Measurements from ENCODE around the gene DLGAP1. TPM values are rescaled to one million over a fixed set of nuclear protein-coding genes. Genes with fewer than 3 reads are reported as not detected.

The DLGAP1 gene
- total RNA-seq, 1 donor from 2014 or later = 5.4 TPM

GRCh38 chr18:3982541-3982940, 472.6 kb downstream of the DLGAP1 start:
- TF ChIP-seq CTCF (IDR thresholded peaks at IDR 0.05) = no peak
- Histone ChIP-seq H3K9me3 (no peaks in the 10 kb centered on the region), H3K4me3 (no peak overlapping the region), H3K4me1 (no peaks in the 10 kb centered on the region), H3K27me3 (no peaks in the 10 kb centered on the region), H3K36me3 (no peaks in the 10 kb centered on the region), H3K27ac (no peak overlapping the region)
- intact Hi-C loops (cut with DNase I) = no loop called here
- DNase-seq (no peak), ATAC-seq (no peak)

GRCh38 chr18:3979024-3979423, 476.1 kb downstream of the DLGAP1 start:
- Histone ChIP-seq H3K27ac (no peak overlapping the region), H3K4me3 (no peak overlapping the region), H3K27me3 (no peaks in the 10 kb centered on the region), H3K4me1 (no peaks in the 10 kb centered on the region), H3K36me3 (no peaks in the 10 kb centered on the region), H3K9me3 (no peaks in the 10 kb centered on the region)
- intact Hi-C loops (cut with DNase I) = no loop called here
- ATAC-seq (no peak), DNase-seq (no peak)
- TF ChIP-seq CTCF (IDR thresholded peaks at IDR 0.05) = no peak

- DNase-seq = no peak
- intact Hi-C loops (cut with DNase I) = no loop called here
- Histone ChIP-seq H3K36me3 (no peaks in the 10 kb centered on the region), H3K27me3 (no peaks in the 10 kb centered on the region), H3K4me1 (no peaks in the 10 kb centered on the region), H3K9me3 (no peaks in the 10 kb centered on the region), H3K27ac (no peak overlapping the region), H3K4me3 (no peak overlapping the region)
- TF ChIP-seq CTCF (IDR thresholded peaks at IDR 0.05) = no peak
- ATAC-seq = no peak
Observed at GRCh38 chr18:3973191-3973850, 481.8 kb downstream of the DLGAP1 start.

- TF ChIP-seq CTCF (IDR thresholded peaks at IDR 0.05) = no peak
- no peaks in the 10 kb centered on the region for H3K36me3 ChIP-seq
- DNase-seq (no peak), ATAC-seq (no peak)
- no peaks in the 10 kb centered on the region for H3K4me1 ChIP-seq
- intact Hi-C loops (cut with DNase I) = no loop called here
- no peaks in the 10 kb centered on the region for H3K27me3 ChIP-seq
- no peak overlapping the region for H3K27ac ChIP-seq
- no peaks in the 10 kb centered on the region for H3K9me3 ChIP-seq
- H3K4me3 ChIP-seq = no peak overlapping the region
Observed at GRCh38 chr18:3972291-3972930, 482.7 kb downstream of the DLGAP1 start.

- H3K27ac ChIP-seq = no peak overlapping the region
- no peak for TF ChIP-seq CTCF (IDR thresholded peaks at IDR 0.05)
- no peaks in the 10 kb centered on the region for H3K9me3 ChIP-seq
- no peaks in the 10 kb centered on the region for H3K36me3 ChIP-seq
- no peak for DNase-seq
- intact Hi-C loops (cut with DNase I) = no loop called here
- no peaks in the 10 kb centered on the region for H3K27me3 ChIP-seq
- ATAC-seq = no peak
- no peaks in the 10 kb centered on the region for H3K4me1 ChIP-seq
- H3K4me3 ChIP-seq = no peak overlapping the region
Observed at GRCh38 chr18:3970929-3971328, 484.2 kb downstream of the DLGAP1 start.
